NCI-H2196 treated with DMSO at 0.1 percent for 48 hours (cell line): Measurements from ENCODE around the gene C21orf58.
"Not testable (repeated sequence)": the region's sequence is repeated elsewhere in the genome, so short reads cannot be mapped to it uniquely, and the experiment has no call there.

ENCODE experiments used
- DNase-seq: peaks from one replicate; lab custom pipeline; 2025; ENCODE audit not compliant: unreplicated experiment; lab: John Stamatoyannopoulos, UW

C21orf58 gene

GRCh38 chr21:46325073-46325912, 1.6 kb upstream of the C21orf58 start:
- DNase-seq, result peak; percentile 26

- DNase-seq, result peak; percentile 54
Measured at GRCh38 chr21:46324390-46325072, 861 bp upstream of the C21orf58 start.

- no peak for DNase-seq
Measured at GRCh38 chr21:46323227-46323709, 402 bp downstream of the C21orf58 start.

GRCh38 chr21:46322351-46323226, 1.1 kb downstream of the C21orf58 start:
- no peak for DNase-seq

- DNase-seq, result no peak
Measured at GRCh38 chr21:46320331-46320801, 3.3 kb downstream of the C21orf58 start.

- no peak for DNase-seq
Measured at GRCh38 chr21:46319186-46319585, 4.5 kb downstream of the C21orf58 start.

- DNase-seq, result no peak
Measured at GRCh38 chr21:46318464-46318845, 5.2 kb downstream of the C21orf58 start.

GRCh38 chr21:46317710-46318463, 5.8 kb downstream of the C21orf58 start:
- DNase-seq, result peak; percentile 80

GRCh38 chr21:46316708-46317324, 6.9 kb downstream of the C21orf58 start:
- DNase-seq, result no peak

GRCh38 chr21:46314441-46315020, 9.1 kb downstream of the C21orf58 start:
- no peak for DNase-seq

- DNase-seq, result no peak
Measured at GRCh38 chr21:46312949-46313348, 10.7 kb downstream of the C21orf58 start.

- no peak for DNase-seq
Measured at GRCh38 chr21:46311568-46311967, 12.1 kb downstream of the C21orf58 start.

- not testable (repeated sequence) for DNase-seq
Measured at GRCh38 chr21:46310260-46310659, 13.4 kb downstream of the C21orf58 start.

- no peak for DNase-seq
Measured at GRCh38 chr21:46308431-46308830, 15.2 kb downstream of the C21orf58 start.

- no peak for DNase-seq
Measured at GRCh38 chr21:46307625-46308024, 16.0 kb downstream of the C21orf58 start.

- DNase-seq, result no peak
Measured at GRCh38 chr21:46304955-46305354, 18.7 kb downstream of the C21orf58 start.

GRCh38 chr21:46304437-46304836, 19.2 kb downstream of the C21orf58 start:
- no peak for DNase-seq

- DNase-seq, result no peak
Measured at GRCh38 chr21:46301759-46302158, 21.9 kb downstream of the C21orf58 start.

GRCh38 chr21:46299167-46299566, 24.5 kb downstream of the C21orf58 start:
- no peak for DNase-seq
